Bronchial smooth muscle cell (primary cell): ENCODE measurements around the gene PAPPA. TPM values are rescaled to one million over a fixed set of nuclear protein-coding genes. Genes with fewer than 3 reads are reported as not detected.

Experiments used
- total RNA-seq: library from RNA; depleted of rRNA; stranded (reverse); fragments of >200 nt; gene quantifications from 2 replicates; pipeline ENCODE4 v1.2.1, GENCODE V29; 2014

The PAPPA gene, protein sequence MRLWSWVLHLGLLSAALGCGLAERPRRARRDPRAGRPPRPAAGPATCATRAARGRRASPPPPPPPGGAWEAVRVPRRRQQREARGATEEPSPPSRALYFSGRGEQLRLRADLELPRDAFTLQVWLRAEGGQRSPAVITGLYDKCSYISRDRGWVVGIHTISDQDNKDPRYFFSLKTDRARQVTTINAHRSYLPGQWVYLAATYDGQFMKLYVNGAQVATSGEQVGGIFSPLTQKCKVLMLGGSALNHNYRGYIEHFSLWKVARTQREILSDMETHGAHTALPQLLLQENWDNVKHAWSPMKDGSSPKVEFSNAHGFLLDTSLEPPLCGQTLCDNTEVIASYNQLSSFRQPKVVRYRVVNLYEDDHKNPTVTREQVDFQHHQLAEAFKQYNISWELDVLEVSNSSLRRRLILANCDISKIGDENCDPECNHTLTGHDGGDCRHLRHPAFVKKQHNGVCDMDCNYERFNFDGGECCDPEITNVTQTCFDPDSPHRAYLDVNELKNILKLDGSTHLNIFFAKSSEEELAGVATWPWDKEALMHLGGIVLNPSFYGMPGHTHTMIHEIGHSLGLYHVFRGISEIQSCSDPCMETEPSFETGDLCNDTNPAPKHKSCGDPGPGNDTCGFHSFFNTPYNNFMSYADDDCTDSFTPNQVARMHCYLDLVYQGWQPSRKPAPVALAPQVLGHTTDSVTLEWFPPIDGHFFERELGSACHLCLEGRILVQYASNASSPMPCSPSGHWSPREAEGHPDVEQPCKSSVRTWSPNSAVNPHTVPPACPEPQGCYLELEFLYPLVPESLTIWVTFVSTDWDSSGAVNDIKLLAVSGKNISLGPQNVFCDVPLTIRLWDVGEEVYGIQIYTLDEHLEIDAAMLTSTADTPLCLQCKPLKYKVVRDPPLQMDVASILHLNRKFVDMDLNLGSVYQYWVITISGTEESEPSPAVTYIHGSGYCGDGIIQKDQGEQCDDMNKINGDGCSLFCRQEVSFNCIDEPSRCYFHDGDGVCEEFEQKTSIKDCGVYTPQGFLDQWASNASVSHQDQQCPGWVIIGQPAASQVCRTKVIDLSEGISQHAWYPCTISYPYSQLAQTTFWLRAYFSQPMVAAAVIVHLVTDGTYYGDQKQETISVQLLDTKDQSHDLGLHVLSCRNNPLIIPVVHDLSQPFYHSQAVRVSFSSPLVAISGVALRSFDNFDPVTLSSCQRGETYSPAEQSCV (N-terminal part only)
- 23.4 and 28.8 TPM in 2 replicates for total RNA-seq

DNA sequence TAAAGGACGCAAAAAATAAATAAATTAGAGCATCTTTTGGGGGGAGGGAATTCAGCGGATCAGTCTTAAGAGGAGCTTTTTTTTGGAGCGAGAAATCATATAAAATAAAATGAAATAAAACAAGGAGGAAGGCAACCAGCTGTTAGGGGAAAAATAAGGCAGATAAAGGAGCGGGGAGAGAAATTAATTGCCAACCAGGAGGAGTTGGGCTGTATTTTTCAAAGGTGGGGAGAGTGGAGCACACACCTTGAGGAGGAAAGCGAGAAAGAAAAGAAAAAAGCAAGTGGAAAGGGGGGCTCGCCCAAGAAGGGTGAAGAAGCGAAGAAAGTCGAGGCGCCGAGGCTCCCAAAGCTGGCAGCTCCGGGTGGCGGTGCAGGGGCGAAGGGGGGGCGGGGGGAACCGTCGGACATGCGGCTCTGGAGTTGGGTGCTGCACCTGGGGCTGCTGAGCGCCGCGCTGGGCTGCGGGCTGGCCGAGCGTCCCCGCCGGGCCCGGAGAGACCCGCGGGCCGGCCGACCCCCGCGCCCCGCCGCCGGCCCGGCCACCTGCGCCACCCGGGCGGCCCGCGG, at the start of gene PAPPA:
Gene PAPPA, plus strand, starts transcription at position 27 of the 569 bp plus-strand sequence. Its CDS starts 382 bp downstream, at position 409.

